Stimulated activated CD8-positive, alpha-beta memory T cell treated with anti-CD3 and anti-CD28 coated beads, Interleukin-7, amount 100 ng/mL, for 48 hours (primary cell): ENCODE measurements around the gene SERPING1.

Experiments
- DNase-seq, 2 donors: peaks; one replicate each; pipeline ENCODE4 v3.0.0-alpha.2; 2020; ENCODE audit warnings: low read depth in 1 of 2; ENCODE audit errors: extremely low read depth in 1 of 2

The SERPING1 gene

DNA sequence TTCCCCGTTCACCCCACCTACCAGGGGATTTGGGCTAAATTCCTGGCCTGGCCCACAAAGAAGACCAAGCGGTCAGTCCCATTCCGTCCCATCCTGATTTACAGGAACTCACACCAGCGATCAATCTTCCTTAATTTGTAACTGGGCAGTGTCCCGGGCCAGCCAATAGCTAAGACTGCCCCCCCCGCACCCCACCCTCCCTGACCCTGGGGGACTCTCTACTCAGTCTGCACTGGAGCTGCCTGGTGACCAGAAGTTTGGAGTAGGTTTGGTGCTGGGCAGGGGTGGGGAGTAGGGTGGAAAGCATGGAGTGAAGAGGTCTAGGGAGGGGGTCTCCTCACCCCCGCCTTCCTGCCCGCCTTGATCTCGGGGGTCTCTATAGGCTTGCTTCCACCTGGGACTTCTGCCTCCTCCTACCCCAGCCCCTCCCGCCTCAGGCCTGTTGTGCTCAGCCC lies at the start of gene SERPING1:
Gene SERPING1, plus strand, starts transcription at position 225 of the 455 bp plus-strand sequence. CDS start 586 bp downstream, outside the sequence.
- DNase-seq, result no peak

DNA sequence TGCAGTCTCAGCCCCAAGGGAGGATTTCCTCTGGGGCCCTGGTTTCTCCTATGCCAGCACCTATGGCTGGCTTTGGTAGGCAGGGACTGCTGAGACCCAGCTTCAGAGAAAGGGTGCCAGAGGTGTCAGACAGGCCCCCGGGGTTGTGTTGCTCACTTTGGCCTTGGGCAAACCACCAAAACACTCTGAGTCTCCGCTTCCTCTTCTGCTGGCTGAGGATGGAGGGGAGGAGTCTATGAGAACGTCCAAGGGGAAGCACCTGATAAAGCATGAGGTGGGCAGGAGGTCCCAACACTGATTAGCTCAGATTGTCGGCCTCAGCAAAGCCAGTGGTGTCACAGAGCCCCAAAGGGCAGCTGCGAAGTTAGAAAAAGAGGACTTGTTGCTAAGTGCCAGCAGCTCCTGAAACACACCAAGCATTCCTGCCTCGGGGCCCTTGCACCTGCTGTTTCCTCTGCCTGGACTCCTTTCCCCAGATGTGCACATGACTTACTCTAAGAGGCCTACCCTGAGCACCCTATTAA lies 49.6 kb upstream of the SERPING1 start:
- DNase-seq, result no peak

GRCh38 chr11:57549983-57550382 lies 47.5 kb upstream of the SERPING1 start:
- DNase-seq, result no peak

DNA sequence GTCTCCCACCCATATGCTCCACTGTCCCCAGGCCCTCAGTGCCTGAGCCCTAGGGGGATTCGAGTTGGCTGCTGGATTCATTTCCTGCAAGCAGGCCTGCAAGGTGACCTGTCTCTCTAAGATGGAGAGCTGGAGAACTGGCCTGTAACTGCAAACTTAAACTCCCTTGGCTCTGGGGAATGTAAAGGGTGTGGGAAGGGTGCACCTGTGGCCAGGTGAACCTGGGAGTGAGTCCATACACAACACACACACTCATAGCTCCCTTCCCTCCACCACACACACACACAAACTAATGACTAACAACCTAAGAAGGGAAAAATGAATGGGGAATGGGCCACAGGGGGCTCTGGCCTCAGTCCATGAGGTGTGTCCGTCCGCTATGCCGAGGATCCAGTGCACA lies 45.5 kb upstream of the SERPING1 start:
- DNase-seq, result no peak

DNA sequence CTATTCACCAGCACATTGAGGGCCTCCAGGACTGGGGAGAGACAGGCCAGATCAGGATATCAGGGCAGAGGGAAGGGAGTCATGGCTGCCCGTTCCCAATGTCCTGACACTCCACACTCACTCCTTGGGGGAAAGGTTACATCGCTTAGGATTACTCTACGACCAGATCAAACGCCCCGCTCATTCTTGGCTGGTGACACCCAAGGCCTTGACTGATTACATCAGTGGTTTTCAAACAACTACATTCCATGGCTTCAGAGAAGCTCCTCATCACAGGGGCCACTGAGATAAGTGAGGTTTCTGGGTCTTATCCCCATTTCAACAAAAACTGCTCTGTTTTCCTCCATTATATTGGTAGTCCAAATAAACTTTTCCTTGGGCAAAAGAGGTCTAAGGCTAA lies 45.0 kb upstream of the SERPING1 start:
- DNase-seq, result no peak

GRCh38 chr11:57555393-57555792 lies 42.1 kb upstream of the SERPING1 start:
- no peak for DNase-seq

GRCh38 chr11:57556041-57556440 lies 41.4 kb upstream of the SERPING1 start:
- DNase-seq, result no peak

- DNase-seq, result no peak
These were observed 37.3 kb upstream of the SERPING1 start for GRCh38 chr11:57560146-57560545.

- no peak for DNase-seq
These were observed 34.9 kb upstream of the SERPING1 start for GRCh38 chr11:57562596-57562995.

GRCh38 chr11:57566005-57566904 lies 31.2 kb upstream of the SERPING1 start:
- DNase-seq, result no peak

GRCh38 chr11:57566905-57567514 lies 30.5 kb upstream of the SERPING1 start:
- DNase-seq, result no peak

GRCh38 chr11:57567515-57568329 lies 29.8 kb upstream of the SERPING1 start, which contains the start of gene UBE2L6:
Gene UBE2L6, minus strand, starts transcription at chr11:57567672. Its CDS starts 61 bp downstream, at chr11:57567611.
- DNase-seq, result peak; percentile 42 to 63

DNA sequence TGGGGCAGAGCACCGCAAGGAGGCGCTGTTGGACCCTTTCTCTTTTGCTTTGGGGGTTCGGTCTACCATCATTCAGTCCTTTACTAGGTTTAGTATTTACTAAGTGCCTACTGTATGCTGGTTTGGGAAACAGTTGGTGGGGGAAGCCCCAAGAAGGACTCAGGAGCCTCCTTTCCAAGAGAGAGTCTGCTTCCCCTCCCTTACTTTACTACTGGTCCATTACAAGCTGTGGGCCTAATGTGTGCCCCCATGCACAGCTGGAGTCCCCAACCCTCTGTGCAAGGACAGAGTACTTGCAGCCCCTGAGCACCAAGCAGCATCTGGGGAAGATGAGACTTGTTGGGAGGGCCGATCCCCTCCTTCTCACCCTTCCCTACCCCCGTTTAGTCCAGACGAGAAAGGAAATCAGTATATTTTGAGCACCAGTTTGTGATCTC lies 29.1 kb upstream of the SERPING1 start:
- peak in 1 of 2 donors; percentile 79 for DNase-seq

GRCh38 chr11:57571606-57572005 lies 25.9 kb upstream of the SERPING1 start:
- DNase-seq, result no peak

GRCh38 chr11:57574061-57574460 lies 23.4 kb upstream of the SERPING1 start:
- no peak for DNase-seq

DNA sequence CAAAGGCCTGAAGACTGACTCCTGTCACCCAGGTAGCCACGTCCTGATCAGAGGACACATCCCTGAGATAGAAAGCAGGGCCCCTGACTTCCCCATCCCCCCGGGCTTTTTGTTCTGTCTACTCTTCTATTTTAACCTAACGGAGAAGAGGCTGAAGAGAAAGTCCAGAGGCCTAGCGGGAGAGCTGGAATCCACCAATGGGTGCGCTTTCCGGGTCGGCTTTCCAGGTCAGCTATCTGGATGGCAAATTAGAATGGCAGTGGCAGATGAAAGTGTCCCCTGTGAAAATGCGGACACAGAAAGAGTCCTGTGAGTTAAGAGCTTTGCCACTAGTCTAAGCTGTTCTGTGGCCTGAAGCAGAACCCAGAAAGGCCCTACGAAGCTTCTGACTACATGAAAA lies 13.1 kb upstream of the SERPING1 start:
- no peak for DNase-seq

DNA sequence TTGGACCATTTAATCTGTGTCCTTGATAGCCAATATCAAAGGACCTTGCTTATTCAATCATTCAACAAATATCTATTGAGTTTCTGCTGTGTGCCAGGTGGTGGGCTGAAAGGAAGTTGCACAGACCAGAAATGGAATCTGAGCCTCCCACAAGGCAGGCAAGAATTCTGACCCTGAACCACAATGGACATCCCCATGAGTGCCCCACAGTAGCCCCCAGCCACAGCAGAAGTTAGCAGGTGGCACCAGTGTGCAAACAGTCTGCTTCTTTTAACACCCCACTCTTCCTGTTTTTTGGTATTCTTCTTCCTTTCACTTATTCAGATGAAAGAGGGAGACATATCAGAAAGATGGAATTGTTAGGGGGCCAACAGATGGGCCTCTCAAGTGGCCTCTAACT lies 12.2 kb upstream of the SERPING1 start:
- no peak for DNase-seq

DNA sequence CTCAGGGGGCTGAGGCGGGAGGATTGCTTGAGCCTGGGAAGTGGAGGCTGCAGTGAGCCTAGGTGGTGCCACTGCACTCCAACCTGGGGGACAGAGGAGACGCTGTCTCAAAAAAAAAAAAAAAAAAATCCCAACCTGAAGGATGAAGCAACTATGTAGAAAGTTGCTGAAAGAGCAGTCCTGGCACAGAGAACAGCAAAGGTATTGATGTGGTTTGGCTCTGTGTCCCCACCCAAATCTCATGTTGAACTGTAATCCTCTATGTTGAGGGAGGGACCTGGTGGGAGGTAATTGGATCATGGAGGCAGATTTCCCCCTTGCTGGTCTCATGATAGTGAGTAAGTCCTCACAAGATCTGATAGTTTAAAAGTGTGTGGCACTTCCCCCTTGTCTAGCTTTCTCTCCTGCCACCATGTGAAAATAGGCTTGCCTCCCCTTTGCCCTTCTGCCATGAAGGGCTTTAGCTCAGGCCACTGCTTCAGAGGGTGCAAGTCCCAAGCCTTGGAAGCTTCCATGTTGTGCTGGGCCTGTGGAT lies 10.7 kb upstream of the SERPING1 start:
- no peak for DNase-seq

- no peak for DNase-seq
These were observed 9.3 kb upstream of the SERPING1 start for GRCh38 chr11:57588046-57588710.

DNA sequence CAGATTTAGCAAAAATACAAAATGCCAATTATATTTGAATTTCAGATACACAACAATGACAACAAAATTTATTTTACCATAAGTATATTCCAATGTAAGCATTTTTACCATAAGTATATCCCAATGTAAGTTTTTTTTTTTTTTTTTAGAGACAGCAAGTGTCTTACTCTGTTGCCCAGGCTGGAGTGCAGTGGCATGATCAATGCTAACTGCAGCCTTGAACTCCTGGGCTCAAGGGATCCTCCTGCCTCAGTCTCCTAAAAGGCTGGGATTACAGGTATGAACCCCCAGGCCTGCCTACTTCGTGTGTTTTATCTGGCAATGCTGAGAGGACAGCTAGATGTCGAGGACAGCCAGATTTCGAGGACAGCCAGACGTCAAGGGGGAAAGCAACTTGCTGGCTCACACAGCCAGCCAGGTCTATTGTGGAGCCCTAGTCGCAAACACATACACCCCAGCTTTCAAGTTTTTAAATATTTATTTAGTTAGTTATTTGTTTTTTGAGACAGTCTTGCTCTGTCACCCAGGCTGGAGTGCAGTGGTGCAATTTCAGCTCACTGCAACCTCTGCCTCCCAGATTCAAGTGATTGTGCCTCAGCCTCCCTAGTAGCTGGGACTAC lies 1.1 kb upstream of the SERPING1 start:
- no peak for DNase-seq
